Ovary (tissue), 3 donors: Measurements from ENCODE around the gene PGM3.

ENCODE experiments used
- EP300 ChIP-seq: sonication (generic); formaldehyde crosslinking; IDR thresholded peaks from one replicate; pipeline ENCODE4 v1.6.1; 2017; ENCODE audit warnings: antibody characterized with exemption
- POLR2A ChIP-seq: fragments of 450-650 bp; IDR thresholded peaks from one replicate; pipeline ENCODE4 v1.6.1; 2017; ENCODE audit warnings: antibody characterized with exemption, mild to moderate bottlenecking, moderate library complexity
- TF ChIP-seq, protein P1 (sequence below), 3 donors: fragments of 450-650 bp in 2 of 3; fragments of 200-600 bp in 1 of 3; IDR thresholded peaks; one replicate each; pipeline versions ENCODE4 v1.5.1 to v1.8.0; 2016 to 2022; ENCODE audit warnings: antibody characterized with exemption in 3 of 3, mild to moderate bottlenecking in 1 of 3
- donor health status: DM: no; HTN: no; CAD: no.

DNA sequence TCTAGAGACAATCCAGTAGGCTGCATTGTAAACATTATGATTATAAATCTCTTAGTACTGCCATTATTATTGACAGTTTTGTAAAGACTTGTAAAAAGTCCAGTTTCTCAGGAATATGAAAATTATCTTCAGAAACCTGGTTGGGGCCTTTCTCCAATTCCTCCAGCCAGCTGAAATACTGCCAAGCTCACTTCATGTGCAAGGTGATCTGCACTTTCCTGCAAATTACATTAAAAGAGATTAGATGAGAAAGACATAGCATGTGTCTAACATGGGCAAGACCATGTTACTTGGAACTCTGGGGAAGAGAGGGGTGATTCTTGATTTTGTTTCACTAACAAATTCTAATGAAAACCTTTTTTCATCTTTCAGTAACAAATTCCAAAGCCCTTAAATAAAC is 24.0 kb downstream of the PGM3 start:
- no peak for TF ChIP-seq POLR2A
- TF ChIP-seq, protein P1, sequence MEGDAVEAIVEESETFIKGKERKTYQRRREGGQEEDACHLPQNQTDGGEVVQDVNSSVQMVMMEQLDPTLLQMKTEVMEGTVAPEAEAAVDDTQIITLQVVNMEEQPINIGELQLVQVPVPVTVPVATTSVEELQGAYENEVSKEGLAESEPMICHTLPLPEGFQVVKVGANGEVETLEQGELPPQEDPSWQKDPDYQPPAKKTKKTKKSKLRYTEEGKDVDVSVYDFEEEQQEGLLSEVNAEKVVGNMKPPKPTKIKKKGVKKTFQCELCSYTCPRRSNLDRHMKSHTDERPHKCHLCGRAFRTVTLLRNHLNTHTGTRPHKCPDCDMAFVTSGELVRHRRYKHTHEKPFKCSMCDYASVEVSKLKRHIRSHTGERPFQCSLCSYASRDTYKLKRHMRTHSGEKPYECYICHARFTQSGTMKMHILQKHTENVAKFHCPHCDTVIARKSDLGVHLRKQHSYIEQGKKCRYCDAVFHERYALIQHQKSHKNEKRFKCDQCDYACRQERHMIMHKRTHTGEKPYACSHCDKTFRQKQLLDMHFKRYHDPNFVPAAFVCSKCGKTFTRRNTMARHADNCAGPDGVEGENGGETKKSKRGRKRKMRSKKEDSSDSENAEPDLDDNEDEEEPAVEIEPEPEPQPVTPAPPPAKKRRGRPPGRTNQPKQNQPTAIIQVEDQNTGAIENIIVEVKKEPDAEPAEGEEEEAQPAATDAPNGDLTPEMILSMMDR (IDR thresholded peaks at IDR 0.05), result no peak
- TF ChIP-seq EP300, result no peak
